NCI-H187 treated with DMSO at 0.1 percent for 48 hours (cell line): Measurements from ENCODE around the gene KDF1.
"Not testable (repeated sequence)": the region's sequence is repeated elsewhere in the genome, so short reads cannot be mapped to it uniquely, and the experiment has no call there.

Experiments used
- DNase-seq: peaks from one replicate; lab custom pipeline; 2025; lab: John Stamatoyannopoulos, UW

Gene KDF1

DNA sequence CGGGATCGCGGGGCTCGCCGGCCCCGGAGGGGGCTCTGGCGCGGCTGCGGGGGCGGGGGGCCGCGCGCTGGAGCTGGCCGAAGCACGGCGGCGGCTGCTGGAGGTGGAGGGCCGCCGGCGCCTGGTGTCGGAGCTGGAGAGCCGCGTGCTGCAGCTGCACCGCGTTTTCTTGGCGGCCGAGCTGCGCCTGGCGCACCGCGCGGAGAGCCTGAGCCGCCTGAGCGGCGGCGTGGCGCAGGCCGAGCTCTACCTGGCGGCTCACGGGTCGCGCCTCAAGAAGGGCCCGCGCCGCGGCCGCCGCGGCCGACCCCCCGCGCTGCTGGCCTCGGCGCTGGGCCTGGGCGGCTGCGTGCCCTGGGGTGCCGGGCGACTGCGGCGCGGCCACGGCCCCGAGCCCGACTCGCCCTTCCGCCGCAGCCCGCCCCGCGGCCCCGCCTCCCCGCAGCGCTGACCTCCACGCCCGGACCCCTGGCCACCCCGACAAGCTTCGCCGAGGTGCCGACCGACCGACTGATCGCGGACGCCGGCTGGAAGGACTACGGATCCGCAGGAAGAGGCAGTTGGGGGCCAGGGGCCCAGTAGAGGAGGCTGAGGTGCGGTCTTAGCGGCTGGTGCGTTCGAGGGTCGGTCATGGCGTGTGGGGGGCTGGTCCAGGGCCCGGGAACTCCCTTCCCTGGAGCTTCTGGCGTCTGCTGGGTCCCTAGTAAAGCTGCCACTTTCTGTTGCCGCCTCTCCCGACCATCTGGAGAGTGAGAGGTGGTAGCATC, 33.9 kb upstream of the KDF1 start:
- no peak for DNase-seq

DNA sequence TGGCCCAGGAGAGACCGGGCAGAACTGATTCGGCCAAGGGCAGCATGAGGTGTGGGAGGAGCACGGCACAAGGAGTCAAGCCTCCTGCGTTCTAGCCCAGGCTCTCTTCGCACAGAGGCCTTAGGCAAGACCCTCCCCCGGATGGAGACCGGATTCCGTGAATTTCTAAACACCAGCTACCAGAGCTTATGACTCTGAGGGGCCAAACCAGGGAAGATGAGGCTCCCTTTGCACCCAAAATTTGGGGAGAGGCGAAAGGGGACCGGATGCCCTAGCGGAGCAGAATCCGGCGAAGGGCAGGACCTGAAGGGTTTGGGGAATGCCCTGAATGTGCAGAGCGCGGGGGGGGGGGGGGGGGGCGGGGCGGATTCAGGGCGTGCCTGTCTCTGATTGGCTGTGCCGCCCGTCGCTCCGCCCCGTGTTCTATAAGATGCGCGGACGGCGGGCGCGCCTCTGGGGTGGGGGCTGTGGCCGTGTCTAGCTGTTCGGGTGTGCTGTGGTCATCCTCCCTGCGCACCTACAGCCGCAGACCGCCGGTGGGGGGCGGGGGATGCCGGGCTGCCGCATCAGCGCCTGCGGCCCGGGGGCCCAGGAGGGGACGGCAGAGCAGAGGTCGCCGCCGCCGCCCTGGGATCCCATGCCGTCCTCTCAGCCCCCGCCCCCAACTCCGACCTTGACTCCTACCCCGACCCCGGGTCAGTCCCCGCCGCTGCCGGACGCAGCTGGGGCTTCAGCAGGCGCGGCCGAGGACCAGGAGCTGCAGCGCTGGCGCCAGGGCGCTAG, 33.2 kb upstream of the KDF1 start, which contains the start of gene TRNP1:
Gene TRNP1, plus strand, starts transcription at position 456 of the 783 bp plus-strand sequence. Its CDS starts 95 bp downstream, at position 551.
- no peak for DNase-seq

GRCh38 chr1:26991310-26992116, 31.2 kb upstream of the KDF1 start:
- no peak for DNase-seq

DNA sequence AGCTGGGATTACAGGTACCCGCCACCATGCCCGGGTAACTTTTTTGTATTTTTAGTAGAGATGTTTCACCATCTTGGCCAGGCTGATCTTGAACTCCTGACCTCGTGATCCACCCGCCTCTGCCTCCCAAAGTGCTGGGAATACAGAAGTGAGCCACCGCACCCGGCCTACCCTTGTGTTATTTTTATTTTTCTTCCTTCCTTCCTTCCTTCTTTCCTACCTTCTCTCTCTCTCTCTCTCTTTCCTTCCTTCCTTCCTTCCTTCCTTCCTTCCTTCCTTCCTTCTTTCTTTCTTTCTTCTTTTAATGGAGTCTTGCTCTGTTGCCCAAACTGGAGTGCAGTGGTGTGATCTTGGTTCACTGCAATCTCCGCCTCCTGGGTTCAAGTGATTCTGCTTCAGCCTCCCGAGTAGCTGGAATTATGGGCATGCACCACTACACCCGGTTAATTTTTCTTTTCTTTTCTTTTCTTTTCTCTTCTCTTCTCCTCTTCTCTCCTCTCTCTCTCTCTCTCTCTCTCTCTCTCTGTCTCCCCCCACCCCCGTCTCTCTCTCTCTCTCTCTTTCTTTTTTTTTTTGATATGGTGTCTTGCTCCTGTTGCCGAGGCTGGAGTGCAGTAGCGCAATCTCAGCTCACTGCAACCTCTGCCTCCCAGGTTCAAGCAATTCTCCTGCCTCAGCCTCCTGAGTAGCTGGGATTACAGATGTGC, 29.3 kb upstream of the KDF1 start:
- DNase-seq: not testable (repeated sequence)

DNA sequence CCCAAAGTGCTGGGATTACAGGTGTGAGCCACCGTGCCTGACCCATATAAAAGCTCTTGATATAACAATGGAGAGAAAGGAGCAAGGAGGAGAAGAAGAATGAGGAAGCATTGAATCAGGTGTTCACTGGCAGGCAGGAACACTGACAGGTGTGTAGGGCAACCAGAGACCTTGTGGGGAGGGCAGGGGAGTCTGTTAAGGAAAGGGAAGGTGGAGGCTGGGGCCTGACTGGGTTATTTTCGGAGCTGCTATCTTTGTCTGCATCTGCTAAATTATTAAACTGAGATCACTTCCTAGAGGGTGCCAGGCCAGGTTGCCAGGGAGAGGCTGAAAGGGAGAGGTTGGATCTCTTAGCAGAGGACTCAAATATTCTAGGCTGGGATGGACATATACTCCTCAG, 26.4 kb upstream of the KDF1 start:
- DNase-seq: no peak

- DNase-seq: no peak
Observed at GRCh38 chr1:26984291-26984690, 24.0 kb upstream of the KDF1 start.

DNA sequence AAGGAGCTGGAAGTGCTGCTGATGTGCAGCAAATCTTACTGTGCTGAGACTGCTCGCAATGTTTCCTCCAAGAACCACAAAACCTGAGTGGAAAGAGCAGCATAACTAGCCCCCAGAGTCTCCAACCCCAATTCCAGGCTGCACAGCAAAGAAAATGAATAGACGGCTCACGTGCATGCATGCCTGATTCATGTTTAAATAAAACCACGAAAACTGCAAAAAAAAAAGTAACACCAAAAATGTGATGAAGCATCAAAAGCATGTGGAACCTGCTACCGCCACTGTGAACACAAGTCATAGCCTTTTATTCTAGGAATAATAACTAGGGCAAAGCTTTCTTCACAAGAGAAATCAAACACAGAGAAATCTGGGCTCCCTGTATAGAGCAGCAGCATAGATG, 23.6 kb upstream of the KDF1 start:
- no peak for DNase-seq

GRCh38 chr1:26981146-26981846, 21.0 kb upstream of the KDF1 start:
- DNase-seq: no peak

DNA sequence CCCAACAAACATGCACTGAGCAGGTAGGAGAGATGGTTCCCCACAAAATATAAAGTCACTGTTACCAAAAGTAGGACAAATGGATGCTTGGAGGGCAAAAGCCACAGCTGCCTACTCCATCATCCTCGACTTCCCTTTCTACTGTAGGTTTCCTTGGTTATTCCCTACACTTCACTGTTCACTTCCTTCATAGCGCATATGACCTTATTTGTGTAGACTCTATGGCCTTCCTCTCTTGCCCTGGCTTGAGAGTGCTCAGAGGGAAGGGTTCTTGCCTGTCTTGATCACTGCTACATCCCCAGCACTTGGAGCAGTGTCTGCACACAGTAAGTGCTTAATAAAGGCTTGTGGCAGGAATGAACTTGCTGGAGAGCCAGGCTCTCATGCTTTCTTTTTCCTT, 18.6 kb upstream of the KDF1 start:
- no peak for DNase-seq

- no peak for DNase-seq
Observed at GRCh38 chr1:26976621-26977510, 16.6 kb upstream of the KDF1 start.

DNA sequence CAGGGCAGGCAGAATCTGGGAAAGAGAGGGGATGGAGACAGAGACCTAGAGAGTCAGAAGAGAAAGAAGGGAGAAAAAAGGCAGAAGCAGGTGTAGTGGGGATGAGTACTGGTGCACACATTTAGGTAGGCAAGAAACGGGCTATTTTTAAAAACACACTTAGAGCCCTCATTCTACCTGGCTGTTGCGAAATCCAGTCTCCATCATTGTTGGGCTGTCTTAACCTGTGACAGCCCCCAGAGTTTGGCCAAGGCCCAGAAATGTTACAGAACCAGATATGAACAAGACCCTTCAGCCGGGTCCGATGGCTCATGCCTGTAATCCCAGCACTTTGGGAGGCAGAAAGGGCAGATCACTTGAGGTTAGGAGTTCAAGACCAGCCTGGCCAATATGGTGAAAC, 12.6 kb upstream of the KDF1 start:
- no peak for DNase-seq

DNA sequence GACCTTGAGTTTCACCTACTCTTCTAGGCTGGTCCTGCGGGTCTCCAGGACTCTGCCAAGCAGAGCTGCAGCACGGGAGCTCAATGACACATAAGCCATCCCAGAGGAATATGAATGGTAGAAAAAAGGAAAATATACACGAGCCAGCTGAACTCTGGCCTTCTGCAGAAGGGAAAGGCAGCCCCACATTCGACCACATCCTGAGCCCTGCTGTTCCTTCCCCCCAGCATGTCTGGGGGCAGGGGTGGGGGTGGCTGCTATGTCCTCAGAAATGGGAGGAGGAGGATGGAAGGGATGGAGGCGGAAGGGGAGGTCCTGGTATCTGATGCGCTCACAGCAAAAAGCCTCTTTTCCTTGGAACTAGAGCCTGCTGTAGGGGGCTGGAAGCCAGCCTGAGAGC, 12.1 kb upstream of the KDF1 start:
- DNase-seq: no peak

DNA sequence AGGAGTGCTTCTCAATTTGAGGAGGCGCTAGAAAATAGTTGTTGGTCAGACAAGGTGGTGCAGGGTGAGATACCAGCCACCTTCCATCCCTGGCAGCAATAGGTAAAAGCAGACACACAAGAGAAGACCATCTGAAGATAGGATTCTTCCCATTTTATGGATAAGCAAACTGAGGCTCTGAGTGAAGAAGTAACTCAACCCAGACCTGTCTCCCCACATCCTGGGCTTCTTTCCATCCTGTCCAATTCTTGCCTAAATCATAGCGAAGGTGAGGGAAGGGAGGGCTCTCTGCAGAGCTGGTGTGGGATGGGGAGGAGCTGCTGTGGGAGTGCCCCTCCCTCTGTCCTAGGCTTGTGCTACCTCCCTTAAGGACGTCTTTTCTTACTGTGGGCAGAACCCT, 11.3 kb upstream of the KDF1 start:
- DNase-seq: no peak

GRCh38 chr1:26970810-26971209, 10.5 kb upstream of the KDF1 start:
- no peak for DNase-seq

DNA sequence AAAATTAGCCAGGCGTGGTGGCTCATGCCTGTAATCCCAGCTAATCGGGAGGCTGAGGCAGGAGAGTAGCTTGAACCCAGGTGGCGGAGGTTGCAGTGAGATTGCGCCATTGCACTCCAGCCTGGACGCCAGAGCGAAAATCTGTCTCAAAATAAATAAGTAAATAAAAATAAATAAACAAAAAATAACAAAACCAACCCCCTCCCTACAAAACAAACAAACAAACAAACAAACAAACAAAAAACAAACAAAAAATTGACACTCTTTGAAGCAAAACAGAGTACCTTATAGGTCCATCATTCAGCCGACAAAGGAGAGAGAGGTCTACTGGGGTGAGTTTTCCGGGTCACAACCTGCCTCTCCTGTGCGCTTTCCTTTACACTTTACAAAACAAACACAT, 5.4 kb upstream of the KDF1 start:
- DNase-seq: no peak

DNA sequence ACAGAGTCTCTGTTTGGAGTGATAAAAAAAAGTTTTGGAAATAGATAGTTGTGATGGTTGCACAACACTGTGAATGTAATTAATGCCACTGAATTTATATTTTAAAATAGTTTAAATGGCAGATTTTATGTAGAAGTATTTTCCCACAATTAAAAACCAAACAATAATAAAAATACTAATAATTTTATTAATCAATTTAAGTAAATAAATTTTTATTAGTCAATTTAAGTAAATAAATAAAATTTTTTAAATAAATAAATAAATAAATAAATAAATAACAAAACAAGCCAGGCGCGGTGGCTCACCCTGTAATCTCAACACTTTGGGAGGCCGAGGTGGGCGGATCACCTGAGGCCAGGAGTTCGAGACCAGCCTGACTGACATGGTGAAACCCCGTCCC, 4.9 kb upstream of the KDF1 start:
- no peak for DNase-seq

- DNase-seq: no peak
Observed at GRCh38 chr1:26961826-26962225, 1.6 kb upstream of the KDF1 start.

DNA sequence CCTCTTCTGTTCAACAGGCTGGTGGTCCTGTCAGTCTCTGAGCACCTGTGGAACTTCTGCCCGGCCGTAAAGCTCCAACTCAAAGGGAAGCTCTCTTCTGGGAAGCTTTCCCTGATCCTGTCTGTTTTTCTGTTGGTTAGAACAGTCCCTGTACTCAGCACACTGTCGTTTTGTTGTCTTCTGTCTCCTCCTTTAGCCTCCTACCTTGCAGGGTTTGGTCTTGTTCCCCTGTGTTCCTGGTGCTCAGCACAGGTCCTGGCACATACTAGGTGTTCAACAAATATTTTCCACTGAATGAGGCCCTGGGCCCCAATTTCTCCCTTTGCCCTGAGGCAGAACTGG, 328 bp upstream of the KDF1 start:
- no peak for DNase-seq

GRCh38 chr1:26959270-26959669, 998 bp downstream of the KDF1 start:
- DNase-seq: no peak

DNA sequence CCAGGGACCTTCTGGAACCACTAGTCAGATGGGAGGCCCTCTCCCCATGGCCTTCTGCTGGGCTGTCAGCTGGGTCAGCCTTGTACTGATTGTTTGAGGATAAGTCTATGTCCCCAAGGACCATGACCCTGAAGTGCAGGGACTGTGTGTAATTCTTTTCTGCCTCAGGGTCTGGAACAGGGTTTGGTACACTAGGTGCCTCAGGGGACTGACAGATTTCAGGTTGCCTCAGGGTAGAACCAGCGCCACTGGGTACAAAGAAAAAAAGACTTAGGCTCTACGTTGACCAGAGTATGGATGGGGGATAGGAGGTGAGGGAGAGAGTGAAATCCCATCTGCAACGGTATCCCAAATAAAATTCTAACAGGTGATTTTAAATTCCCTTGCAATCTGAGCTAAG, 3.0 kb downstream of the KDF1 start:
- DNase-seq: no peak
